DOHH2 (cell line): Measurements from ENCODE around the gene SAMD4A.

Experiments used
- H3F3A ChIP-seq: fragments of 200-600 bp; sonication (generic), shearing (Covaris generic); 2 replicates; pipeline ENCODE4 v1.6.0; 2016; ENCODE audit warnings: antibody characterized with exemption, mild to moderate bottlenecking; ENCODE audit not compliant: control insufficient read depth, insufficient read depth
- H3K27ac ChIP-seq: fragments of 200-600 bp; sonication (generic); 2 replicates; pipeline ENCODE4 v1.5.1; 2014; ENCODE audit warnings: low read depth, mild to moderate bottlenecking, low read length, moderate library complexity
- H3K27me3 ChIP-seq: fragments of 200-600 bp; sonication (generic); 2 replicates; pipeline ENCODE4 v1.6.1; 2014; ENCODE audit warnings: mild to moderate bottlenecking, low read length, mixed read lengths; ENCODE audit not compliant: control insufficient read depth
- H3K36me3 ChIP-seq: fragments of 200-600 bp; sonication (generic); 2 replicates; pipeline ENCODE4 v1.6.1; 2014; ENCODE audit warnings: mild to moderate bottlenecking, low read length, moderate library complexity, mixed read lengths; ENCODE audit not compliant: control insufficient read depth
- H3K4me1 ChIP-seq: fragments of 200-600 bp; sonication (generic); 2 replicates; pipeline ENCODE4 v1.6.1; 2014; ENCODE audit warnings: mild to moderate bottlenecking, low read length, mixed read lengths; ENCODE audit not compliant: control insufficient read depth
- H3K4me2 ChIP-seq: fragments of 200-600 bp; sonication (generic); 2 replicates; pipeline ENCODE4 v1.6.0; 2014; ENCODE audit warnings: mild to moderate bottlenecking, low read length, moderate library complexity
- H3K4me3 ChIP-seq: fragments of 200-600 bp; sonication (generic); 2 replicates; pipeline ENCODE4 v1.5.1; 2014; ENCODE audit warnings: mild to moderate bottlenecking, low read length, mixed read lengths
- H3K79me2 ChIP-seq: fragments of 200-600 bp; sonication (generic); 2 replicates; pipeline ENCODE4 v1.6.1; 2014; ENCODE audit warnings: mild to moderate bottlenecking, low read length, mixed read lengths; ENCODE audit not compliant: control insufficient read depth
- H3K9me2 ChIP-seq: fragments of 200-600 bp; sonication (generic); replicated peaks from 2 replicates; pipeline ENCODE4 v1.6.1; 2014; ENCODE audit warnings: mild to moderate bottlenecking, low read length, mixed read lengths; ENCODE audit not compliant: control insufficient read depth
- H3K9me3 ChIP-seq: fragments of 200-600 bp; sonication (generic); 2 replicates; pipeline ENCODE4 v1.6.1; 2014; ENCODE audit warnings: antibody characterized with exemption, low read length, mixed read lengths; ENCODE audit not compliant: control insufficient read depth, insufficient read depth
- H4K20me1 ChIP-seq: fragments of 200-600 bp; sonication (generic); 2 replicates; pipeline ENCODE4 v1.6.0; 2014; ENCODE audit warnings: low read depth, mild to moderate bottlenecking, antibody characterized with exemption, low read length, moderate library complexity; ENCODE audit not compliant: control insufficient read depth, insufficient read depth
- CTCF ChIP-seq: fragments of 200-600 bp; sonication (generic); IDR thresholded peaks from one replicate; pipeline ENCODE4 v1.5.1; 2014; ENCODE audit warnings: antibody characterized with exemption, mild to moderate bottlenecking, low read depth, low read length; ENCODE audit not compliant: poor library complexity, severe bottlenecking
- EZH2phosphoT487 ChIP-seq: fragments of 200-600 bp; sonication (generic); IDR thresholded peaks from 2 replicates; pipeline ENCODE4 v1.6.1; 2017; ENCODE audit warnings: borderline replicate concordance, mild to moderate bottlenecking, antibody characterized with exemption, low read length, moderate library complexity, mixed read lengths

SAMD4A gene

GRCh38 chr14:54691525-54692283, 124.8 kb downstream of the SAMD4A start:
- Histone ChIP-seq H3F3A (no peaks in the 10 kb centered on the region), H4K20me1 (no peaks in the 10 kb centered on the region), H3K27me3 (no peaks in the 10 kb centered on the region), H3K36me3 (no peaks in the 10 kb centered on the region), H3K9me3 (no peaks in the 10 kb centered on the region), H3K4me2 (no peak overlapping the region), H3K4me1 (no peaks in the 10 kb centered on the region), H3K79me2 (no peaks in the 10 kb centered on the region), H3K9me2 (no peaks in the 10 kb centered on the region), H3K27ac (no peak overlapping the region), H3K4me3 (no peak overlapping the region)
- TF ChIP-seq CTCF, result peak; percentile 83
- TF ChIP-seq EZH2phosphoT487, result no peak

- H4K20me1 ChIP-seq, result no peaks in the 10 kb centered on the region
- H3K4me2 ChIP-seq, result no peak overlapping the region
- TF ChIP-seq EZH2phosphoT487 (no peak), CTCF (no peak)
- H3K4me3 ChIP-seq, result no peak overlapping the region
- H3K9me2 ChIP-seq, result no peaks in the 10 kb centered on the region
- no peaks in the 10 kb centered on the region for H3K79me2 ChIP-seq
- no peaks in the 10 kb centered on the region for H3K4me1 ChIP-seq
- no peaks in the 10 kb centered on the region for H3K36me3 ChIP-seq
- no peak overlapping the region for H3K27ac ChIP-seq
- H3F3A ChIP-seq, result no peaks in the 10 kb centered on the region
- H3K27me3 ChIP-seq, result no peaks in the 10 kb centered on the region
- no peaks in the 10 kb centered on the region for H3K9me3 ChIP-seq
These were observed 125.4 kb downstream of the SAMD4A start for GRCh38 chr14:54692284-54692772.

GRCh38 chr14:54693761-54694160, 126.8 kb downstream of the SAMD4A start:
- no peak overlapping the region for H3K4me3 ChIP-seq
- no peak overlapping the region for H3K27ac ChIP-seq
- no peak for TF ChIP-seq EZH2phosphoT487
- no peaks in the 10 kb centered on the region for H3K4me1 ChIP-seq
- no peaks in the 10 kb centered on the region for H3K27me3 ChIP-seq
- no peak overlapping the region for H3K4me2 ChIP-seq
- no peaks in the 10 kb centered on the region for H3K79me2 ChIP-seq
- H3K9me2 ChIP-seq, result no peaks in the 10 kb centered on the region
- H3K36me3 ChIP-seq, result no peaks in the 10 kb centered on the region
- H3K9me3 ChIP-seq, result no peaks in the 10 kb centered on the region
- H4K20me1 ChIP-seq, result no peaks in the 10 kb centered on the region
- H3F3A ChIP-seq, result no peaks in the 10 kb centered on the region

GRCh38 chr14:54695196-54695595, 128.3 kb downstream of the SAMD4A start:
- H3K4me3 ChIP-seq, result no peak overlapping the region
- peaks cover 5% of the 10 kb centered on the region for H3K27me3 ChIP-seq
- no peaks in the 10 kb centered on the region for H3K4me1 ChIP-seq
- H3K4me2 ChIP-seq, result no peak overlapping the region
- no peaks in the 10 kb centered on the region for H3K36me3 ChIP-seq
- no peaks in the 10 kb centered on the region for H4K20me1 ChIP-seq
- no peaks in the 10 kb centered on the region for H3F3A ChIP-seq
- no peaks in the 10 kb centered on the region for H3K9me3 ChIP-seq
- no peaks in the 10 kb centered on the region for H3K79me2 ChIP-seq
- H3K27ac ChIP-seq, result no peak overlapping the region
- TF ChIP-seq EZH2phosphoT487, result no peak
- no peak for TF ChIP-seq CTCF
- H3K9me2 ChIP-seq, result no peaks in the 10 kb centered on the region
